OCI-LY1 (cell line): ENCODE data around the gene SRP14.

Experiments
- EZH2 ChIP-seq: fragments of 200-600 bp; sonication (generic), shearing (Covaris generic); IDR thresholded peaks from 2 replicates; pipeline ENCODE4 v1.8.0; 2017; ENCODE audit warnings: borderline replicate concordance, mixed run types, mild to moderate bottlenecking, antibody characterized with exemption, low read length, moderate library complexity, mixed read lengths
- TF ChIP-seq, protein P1 (sequence below): fragments of 200-600 bp; sonication (generic), shearing (Covaris generic); IDR thresholded peaks from 2 replicates; pipeline ENCODE4 v1.5.1; 2017; ENCODE audit warnings: mild to moderate bottlenecking, antibody characterized with exemption, low read length, moderate library complexity, mixed read lengths

GRCh38 chr15:40055576-40056293 lies 16.8 kb upstream of the SRP14 start:
- TF ChIP-seq, protein P1, sequence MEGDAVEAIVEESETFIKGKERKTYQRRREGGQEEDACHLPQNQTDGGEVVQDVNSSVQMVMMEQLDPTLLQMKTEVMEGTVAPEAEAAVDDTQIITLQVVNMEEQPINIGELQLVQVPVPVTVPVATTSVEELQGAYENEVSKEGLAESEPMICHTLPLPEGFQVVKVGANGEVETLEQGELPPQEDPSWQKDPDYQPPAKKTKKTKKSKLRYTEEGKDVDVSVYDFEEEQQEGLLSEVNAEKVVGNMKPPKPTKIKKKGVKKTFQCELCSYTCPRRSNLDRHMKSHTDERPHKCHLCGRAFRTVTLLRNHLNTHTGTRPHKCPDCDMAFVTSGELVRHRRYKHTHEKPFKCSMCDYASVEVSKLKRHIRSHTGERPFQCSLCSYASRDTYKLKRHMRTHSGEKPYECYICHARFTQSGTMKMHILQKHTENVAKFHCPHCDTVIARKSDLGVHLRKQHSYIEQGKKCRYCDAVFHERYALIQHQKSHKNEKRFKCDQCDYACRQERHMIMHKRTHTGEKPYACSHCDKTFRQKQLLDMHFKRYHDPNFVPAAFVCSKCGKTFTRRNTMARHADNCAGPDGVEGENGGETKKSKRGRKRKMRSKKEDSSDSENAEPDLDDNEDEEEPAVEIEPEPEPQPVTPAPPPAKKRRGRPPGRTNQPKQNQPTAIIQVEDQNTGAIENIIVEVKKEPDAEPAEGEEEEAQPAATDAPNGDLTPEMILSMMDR, result no peak
- TF ChIP-seq EZH2, result no peak
